Ascending aorta (tissue), 2 donors: ENCODE data around the gene NDUFV2. TPM values are rescaled to one million over a fixed set of nuclear protein-coding genes. Genes with fewer than 3 reads are reported as not detected.
A peak's percentile ranks its signal among the peaks of the same experiment; 100 is the strongest.

Experiments
- DNase-seq, 2 donors: peaks; one replicate each; pipeline ENCODE4 v3.0.0-alpha.2; 2019; ENCODE audit warnings: low spot score in 2 of 2
- H3K27ac ChIP-seq, 2 donors: fragments of 200-600 bp; sonication (generic); one replicate each; pipeline ENCODE4 v1.5.1; 2016 to 2017; ENCODE audit warnings: mild to moderate bottlenecking in 1 of 2
- H3K27me3 ChIP-seq: fragments of 200-600 bp; sonication (generic); one replicate; pipeline ENCODE4 v1.5.1; 2017
- H3K36me3 ChIP-seq, 2 donors: fragments of 200-600 bp; sonication (generic); one replicate each; pipeline ENCODE4 v1.5.1; 2016
- H3K4me1 ChIP-seq, 2 donors: fragments of 200-600 bp; sonication (generic); one replicate each; pipeline ENCODE4 v1.5.1; 2016 to 2017; ENCODE audit warnings: mild to moderate bottlenecking in 1 of 2
- H3K4me3 ChIP-seq, 2 donors: fragments of 200-600 bp; sonication (generic); one replicate each; pipeline ENCODE4 v1.5.1; 2016 to 2017; ENCODE audit warnings: mild to moderate bottlenecking in 1 of 2
- H3K9me3 ChIP-seq, 2 donors: fragments of 200-600 bp; sonication (generic); one replicate each; pipeline ENCODE4 v1.5.1; 2016
- CTCF ChIP-seq, 3 experiments: fragments of 200-600 bp in 2 of 3; fragments of 450-650 bp in 1 of 3; sonication (generic) in 2 of 3; IDR thresholded peaks; one replicate each; pipeline ENCODE4 v1.5.1; 2016 to 2019; ENCODE audit warnings: antibody characterized with exemption in 3 of 3, mild to moderate bottlenecking in 1 of 3, moderate library complexity in 1 of 3
- intact Hi-C: fragments of 100-400 bp; cut with DNase I; formaldehyde crosslinking; loops from one replicate; pipeline ENCODE4 v1.15.1; 2023
- total RNA-seq: library from RNA; depleted of rRNA; stranded (reverse); fragments of >200 nt; gene quantifications from one replicate; pipeline ENCODE4 v1.1.0, GENCODE V29; 2016

The NDUFV2 gene
- total RNA-seq, 1 donor from 2014 or later, result 48.6 TPM

- no peak for DNase-seq
- Histone ChIP-seq H3K36me3 (no peaks in the 10 kb centered on the region), H3K4me1 (peaks cover 3 to 36% of the 10 kb centered on the region in 2 donors), H3K27me3 (no peaks in the 10 kb centered on the region), H3K4me3 (peak overlapping the region; percentile 67 to 77), H3K27ac (peak overlapping the region; percentile 91 to 92), H3K9me3 (no peaks in the 10 kb centered on the region)
- intact Hi-C loops, result loop anchor here (2.0 to 10.0 kb wide), 4 partner anchors 45 to 811 kb away; partner anchors contain the start of gene VAPA
- TF ChIP-seq CTCF (IDR thresholded peaks at IDR 0.05), result peak in 1 of 3 experiments; percentile 38
These were observed 926 bp downstream of the NDUFV2 start for GRCh38 chr18:9103376-9103873.

GRCh38 chr18:9104244-9104901 is 1.9 kb downstream of the NDUFV2 start:
- Histone ChIP-seq H3K4me3 (peak overlapping the region; percentile 67 to 77), H3K27me3 (no peaks in the 10 kb centered on the region), H3K27ac (peak overlapping the region; percentile 91 to 92), H3K36me3 (no peaks in the 10 kb centered on the region), H3K4me1 (peaks cover 3 to 44% of the 10 kb centered on the region in 2 donors), H3K9me3 (no peaks in the 10 kb centered on the region)
- DNase-seq, result no peak
- intact Hi-C loops, result loop anchor here (5.0 to 10.0 kb wide), 3 partner anchors 47 to 810 kb away; partner anchors contain the start of gene VAPA
- TF ChIP-seq CTCF (IDR thresholded peaks at IDR 0.05), result no peak

- no peak for TF ChIP-seq CTCF (IDR thresholded peaks at IDR 0.05)
- Histone ChIP-seq H3K4me1 (peaks cover 4 to 48% of the 10 kb centered on the region in 2 donors), H3K27me3 (no peaks in the 10 kb centered on the region), H3K27ac (peak overlapping the region in 1 of 2 donors; percentile 91), H3K9me3 (no peaks in the 10 kb centered on the region), H3K36me3 (no peaks in the 10 kb centered on the region), H3K4me3 (peak overlapping the region in 1 of 2 donors; percentile 77)
- no peak for DNase-seq
- intact Hi-C loops, result loop anchor here (10.0 kb wide), 1 partner anchor 809 kb away; the partner anchor contains the start of gene VAPA
These were observed 2.9 kb downstream of the NDUFV2 start for GRCh38 chr18:9105420-9105819.

GRCh38 chr18:9106094-9106493 is 3.6 kb downstream of the NDUFV2 start:
- Histone ChIP-seq H3K4me1 (peaks cover 9 to 46% of the 10 kb centered on the region in 2 donors), H3K4me3 (peak overlapping the region in 1 of 2 donors; percentile 77)
- intact Hi-C loops, result loop anchor here (10.0 kb wide), 1 partner anchor 809 kb away; the partner anchor contains the start of gene VAPA

More at GRCh38 chr18:9106094-9106493, 3.6 kb downstream of the NDUFV2 start:
- TF ChIP-seq CTCF (IDR thresholded peaks at IDR 0.05), result no peak
- no peaks in the 10 kb centered on the region for H3K27me3 ChIP-seq
- H3K27ac ChIP-seq, result peak overlapping the region in 1 of 2 donors; percentile 14
- no peak for DNase-seq
- H3K36me3 ChIP-seq, result no peaks in the 10 kb centered on the region
- H3K9me3 ChIP-seq, result no peaks in the 10 kb centered on the region
